Gastrocnemius medialis (tissue), 4 donors: ENCODE results near the gene BCAT1.

Experiments used
- CTCF ChIP-seq, 5 experiments: fragments of 450-650 bp in 3 of 5; fragments of 200-600 bp in 2 of 5; sonication (generic) in 2 of 5; IDR thresholded peaks in 4 of 5; conservative IDR thresholded peaks in 1 of 5; 1 replicate in 4 of 5; 2 replicates in 1 of 5; pipeline ENCODE4 v1.5.1; 2016 to 2019; ENCODE audit warnings: antibody characterized with exemption in 5 of 5, mild to moderate bottlenecking in 3 of 5, moderate library complexity in 3 of 5
- POLR2A ChIP-seq, 2 donors: fragments of 450-650 bp; IDR thresholded peaks; one replicate each; pipeline ENCODE4 v1.6.1; 2017; ENCODE audit warnings: antibody characterized with exemption in 2 of 2, mild to moderate bottlenecking in 2 of 2, moderate library complexity in 2 of 2

- TF ChIP-seq CTCF (IDR thresholded peaks at IDR 0.05 in 4 of 5, conservative IDR thresholded peaks at IDR 0.05 in 1 of 5) (no peak), POLR2A (IDR thresholded peaks at IDR 0.05) (no peak)
Observed at GRCh38 chr12:24880732-24881131, 68.2 kb downstream of the BCAT1 start.
